ENCODE data around the gene MYL10. TPM values are rescaled to one million over a fixed set of nuclear protein-coding genes. Genes with fewer than 3 reads are reported as not detected.

MYL10 gene
- total and polyA plus RNA-seq, 2 of the 13 experiments (the other 11 are each of a cell fraction or from before 2014, with no cell fraction given) = not detected

GRCh38 chr7:101628522-101628921 lies 574 bp downstream of the MYL10 start:
- intact Hi-C loops (cut with micrococcal nuclease; ENCODE audit: unreplicated experiment) = no loop called here
- ChIA-PET POLR2A (no interaction called here), CTCF (ENCODE audit: low intra/inter-chr PET ratio, low total read pairs) (no interaction called here)
- Histone ChIP-seq H3K9ac (ENCODE audit: insufficient read depth, low read depth, low read length) (no peak overlapping the region), H3K27ac (ENCODE audit: extremely low read length, insufficient read depth, low read length) (no peak overlapping the region), H3K4me2 (ENCODE audit: low read depth, low read length) (no peak overlapping the region), H3K4me1 (ENCODE audit: insufficient read depth, low read length) (peaks cover 12% of the 10 kb centered on the region), H4K20me1 (ENCODE audit: insufficient read depth, low read length) (no peaks in the 10 kb centered on the region), H3K27me3 (ENCODE audit: control insufficient read depth in 1 of 2, insufficient read depth in 2 of 2, low read length in 2 of 2) (peaks cover 2 to 57% of the 10 kb centered on the region in 2 experiments; a peak in 3 of 5 replicates), H3K4me3 (replicated peaks in 1 of 3; ENCODE audit: insufficient read depth in 1 of 3, low read depth in 2 of 3, low read length in 3 of 3) (no peak overlapping the region), H3K79me2 (ENCODE audit: insufficient read depth, low read length) (no peaks in the 10 kb centered on the region), H3K9me3 (ENCODE audit: low read length) (peaks cover 8% of the 10 kb centered on the region; the same call in 1 of the 2 replicates), H3K36me3 (replicated peaks in 1 of 2; ENCODE audit: control insufficient read depth in 1 of 2, insufficient read depth in 2 of 2, low read length in 2 of 2) (no peaks in the 10 kb centered on the region), H2AFZ (ENCODE audit: low read length) (no peak overlapping the region)
- no TSS peak for BruUV-seq (replicated peaks)
- DNase-seq (ENCODE audit: low spot score) (no peak), FAIRE-seq (no peak), ATAC-seq (no peak)
- TF ChIP-seq REST (IDR thresholded peaks at IDR 0.05; ENCODE audit: borderline replicate concordance in 1 of 2, low read depth in 1 of 2, low read length in 2 of 2) (no peak), MXD3 (CRISPR knock-in tag; IDR thresholded peaks at IDR 0.05) (no peak), MATR3 (CRISPR knock-in tag; IDR thresholded peaks at IDR 0.05) (no peak), POGZ (CRISPR knock-in tag; IDR thresholded peaks at IDR 0.05) (no peak), HINFP (CRISPR knock-in tag; IDR thresholded peaks at IDR 0.05; ENCODE audit: low read depth) (no peak), RXRB (CRISPR knock-in tag; IDR thresholded peaks at IDR 0.05; ENCODE audit: borderline replicate concordance) (no peak)
- in situ Hi-C loops (cut with HindIII; ENCODE audit: extremely low pct_ligation_motif_present, low pct_unique_long_range_greater_than_20kb) = no loop called here
- WGBS (ENCODE audit: low lambda C conversion rate) = no CpG with 5 or more reads among the region's 6 CpGs

Measured in HepG2 (cell line).